DOHH2 (cell line): ENCODE data around the gene GPR107.

Source experiments
- H3F3A ChIP-seq: fragments of 200-600 bp; sonication (generic), shearing (Covaris generic); 2 replicates; pipeline ENCODE4 v1.6.0; 2016; ENCODE audit warnings: antibody characterized with exemption, mild to moderate bottlenecking; ENCODE audit not compliant: control insufficient read depth, insufficient read depth
- H3K27ac ChIP-seq: fragments of 200-600 bp; sonication (generic); 2 replicates; pipeline ENCODE4 v1.5.1; 2014; ENCODE audit warnings: low read depth, mild to moderate bottlenecking, low read length, moderate library complexity
- H3K27me3 ChIP-seq: fragments of 200-600 bp; sonication (generic); 2 replicates; pipeline ENCODE4 v1.6.1; 2014; ENCODE audit warnings: mild to moderate bottlenecking, low read length, mixed read lengths; ENCODE audit not compliant: control insufficient read depth
- H3K36me3 ChIP-seq: fragments of 200-600 bp; sonication (generic); 2 replicates; pipeline ENCODE4 v1.6.1; 2014; ENCODE audit warnings: mild to moderate bottlenecking, low read length, moderate library complexity, mixed read lengths; ENCODE audit not compliant: control insufficient read depth
- H3K4me1 ChIP-seq: fragments of 200-600 bp; sonication (generic); 2 replicates; pipeline ENCODE4 v1.6.1; 2014; ENCODE audit warnings: mild to moderate bottlenecking, low read length, mixed read lengths; ENCODE audit not compliant: control insufficient read depth
- H3K4me2 ChIP-seq: fragments of 200-600 bp; sonication (generic); 2 replicates; pipeline ENCODE4 v1.6.0; 2014; ENCODE audit warnings: mild to moderate bottlenecking, low read length, moderate library complexity
- H3K4me3 ChIP-seq: fragments of 200-600 bp; sonication (generic); 2 replicates; pipeline ENCODE4 v1.5.1; 2014; ENCODE audit warnings: mild to moderate bottlenecking, low read length, mixed read lengths
- H3K79me2 ChIP-seq: fragments of 200-600 bp; sonication (generic); 2 replicates; pipeline ENCODE4 v1.6.1; 2014; ENCODE audit warnings: mild to moderate bottlenecking, low read length, mixed read lengths; ENCODE audit not compliant: control insufficient read depth
- H3K9me2 ChIP-seq: fragments of 200-600 bp; sonication (generic); replicated peaks from 2 replicates; pipeline ENCODE4 v1.6.1; 2014; ENCODE audit warnings: mild to moderate bottlenecking, low read length, mixed read lengths; ENCODE audit not compliant: control insufficient read depth
- H3K9me3 ChIP-seq: fragments of 200-600 bp; sonication (generic); 2 replicates; pipeline ENCODE4 v1.6.1; 2014; ENCODE audit warnings: antibody characterized with exemption, low read length, mixed read lengths; ENCODE audit not compliant: control insufficient read depth, insufficient read depth
- H4K20me1 ChIP-seq: fragments of 200-600 bp; sonication (generic); 2 replicates; pipeline ENCODE4 v1.6.0; 2014; ENCODE audit warnings: low read depth, mild to moderate bottlenecking, antibody characterized with exemption, low read length, moderate library complexity; ENCODE audit not compliant: control insufficient read depth, insufficient read depth
- EZH2phosphoT487 ChIP-seq: fragments of 200-600 bp; sonication (generic); IDR thresholded peaks from 2 replicates; pipeline ENCODE4 v1.6.1; 2017; ENCODE audit warnings: borderline replicate concordance, mild to moderate bottlenecking, antibody characterized with exemption, low read length, moderate library complexity, mixed read lengths
- TF ChIP-seq, protein P1 (sequence below): fragments of 200-600 bp; sonication (generic); IDR thresholded peaks from one replicate; pipeline ENCODE4 v1.5.1; 2014; ENCODE audit warnings: antibody characterized with exemption, mild to moderate bottlenecking, low read depth, low read length; ENCODE audit not compliant: poor library complexity, severe bottlenecking

GPR107 gene

DNA sequence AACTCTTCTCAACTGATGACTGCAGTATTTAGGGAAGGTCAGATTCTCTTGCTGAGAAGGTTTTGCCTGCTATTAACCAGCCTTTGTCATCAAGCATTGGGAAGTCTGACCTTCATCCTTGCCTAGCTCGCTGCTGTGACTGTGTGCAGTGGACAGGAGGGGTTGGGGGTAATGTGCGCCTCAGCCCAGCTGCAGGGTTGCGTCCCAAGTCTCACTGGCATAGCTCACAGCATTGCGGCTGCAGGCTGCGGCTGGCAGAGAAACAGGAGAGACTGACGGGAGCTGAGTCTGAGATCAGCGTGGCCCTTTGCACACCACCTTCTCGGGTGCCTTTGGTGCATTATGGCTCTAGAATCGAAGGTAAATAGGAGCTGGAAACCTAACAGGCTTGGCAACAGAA, 62.6 kb downstream of the GPR107 start:
- H3K79me2 ChIP-seq, result no peaks in the 10 kb centered on the region
- H3K9me3 ChIP-seq, result no peaks in the 10 kb centered on the region
- H3K36me3 ChIP-seq, result 0 out of 2 replicates have a peak, but pooled peaks cover 2% of the 10 kb centered on the region
- H3F3A ChIP-seq, result peaks cover 5% of the 10 kb centered on the region; the same call in 1 of the 2 replicates
- no peaks in the 10 kb centered on the region for H3K9me2 ChIP-seq
- H3K4me2 ChIP-seq, result no peak overlapping the region
- no peaks in the 10 kb centered on the region for H3K27me3 ChIP-seq
- no peak overlapping the region for H3K27ac ChIP-seq
- TF ChIP-seq, protein P1, sequence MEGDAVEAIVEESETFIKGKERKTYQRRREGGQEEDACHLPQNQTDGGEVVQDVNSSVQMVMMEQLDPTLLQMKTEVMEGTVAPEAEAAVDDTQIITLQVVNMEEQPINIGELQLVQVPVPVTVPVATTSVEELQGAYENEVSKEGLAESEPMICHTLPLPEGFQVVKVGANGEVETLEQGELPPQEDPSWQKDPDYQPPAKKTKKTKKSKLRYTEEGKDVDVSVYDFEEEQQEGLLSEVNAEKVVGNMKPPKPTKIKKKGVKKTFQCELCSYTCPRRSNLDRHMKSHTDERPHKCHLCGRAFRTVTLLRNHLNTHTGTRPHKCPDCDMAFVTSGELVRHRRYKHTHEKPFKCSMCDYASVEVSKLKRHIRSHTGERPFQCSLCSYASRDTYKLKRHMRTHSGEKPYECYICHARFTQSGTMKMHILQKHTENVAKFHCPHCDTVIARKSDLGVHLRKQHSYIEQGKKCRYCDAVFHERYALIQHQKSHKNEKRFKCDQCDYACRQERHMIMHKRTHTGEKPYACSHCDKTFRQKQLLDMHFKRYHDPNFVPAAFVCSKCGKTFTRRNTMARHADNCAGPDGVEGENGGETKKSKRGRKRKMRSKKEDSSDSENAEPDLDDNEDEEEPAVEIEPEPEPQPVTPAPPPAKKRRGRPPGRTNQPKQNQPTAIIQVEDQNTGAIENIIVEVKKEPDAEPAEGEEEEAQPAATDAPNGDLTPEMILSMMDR, result no peak
- no peak for TF ChIP-seq EZH2phosphoT487
- H4K20me1 ChIP-seq, result no peaks in the 10 kb centered on the region
- H3K4me3 ChIP-seq, result no peak overlapping the region
- H3K4me1 ChIP-seq, result peaks cover 39% of the 10 kb centered on the region

DNA sequence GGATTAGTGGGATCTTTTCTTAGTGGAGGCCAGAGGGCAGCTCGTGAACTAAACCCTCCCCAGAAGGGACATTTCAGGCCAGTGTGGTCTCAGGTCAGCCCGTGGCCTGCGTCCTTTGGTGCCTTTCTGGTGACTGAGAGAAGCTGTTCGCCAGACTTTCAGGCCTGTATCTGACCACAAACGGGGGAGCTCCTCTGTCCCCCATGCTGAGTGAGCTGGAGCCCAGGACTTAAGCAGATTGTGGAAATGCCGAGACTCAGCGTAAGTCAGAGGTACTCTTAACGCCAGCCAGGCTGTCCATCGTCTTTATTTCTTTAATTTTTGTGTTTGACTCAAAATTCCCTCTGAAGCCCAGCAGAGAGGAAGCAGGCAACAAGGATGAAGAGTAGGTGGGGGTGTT, 63.7 kb downstream of the GPR107 start:
- TF ChIP-seq EZH2phosphoT487, result no peak
- TF ChIP-seq, protein P1, result no peak
- Histone ChIP-seq H3F3A (peaks cover 13% of the 10 kb centered on the region), H3K27me3 (no peaks in the 10 kb centered on the region), H3K4me2 (no peak overlapping the region), H3K4me3 (no peak overlapping the region), H3K27ac (no peak overlapping the region), H3K79me2 (no peaks in the 10 kb centered on the region), H3K4me1 (peaks cover 48% of the 10 kb centered on the region), H4K20me1 (no peaks in the 10 kb centered on the region), H3K9me2 (no peaks in the 10 kb centered on the region), H3K9me3 (no peaks in the 10 kb centered on the region), H3K36me3 (no peaks in the 10 kb centered on the region)

DNA sequence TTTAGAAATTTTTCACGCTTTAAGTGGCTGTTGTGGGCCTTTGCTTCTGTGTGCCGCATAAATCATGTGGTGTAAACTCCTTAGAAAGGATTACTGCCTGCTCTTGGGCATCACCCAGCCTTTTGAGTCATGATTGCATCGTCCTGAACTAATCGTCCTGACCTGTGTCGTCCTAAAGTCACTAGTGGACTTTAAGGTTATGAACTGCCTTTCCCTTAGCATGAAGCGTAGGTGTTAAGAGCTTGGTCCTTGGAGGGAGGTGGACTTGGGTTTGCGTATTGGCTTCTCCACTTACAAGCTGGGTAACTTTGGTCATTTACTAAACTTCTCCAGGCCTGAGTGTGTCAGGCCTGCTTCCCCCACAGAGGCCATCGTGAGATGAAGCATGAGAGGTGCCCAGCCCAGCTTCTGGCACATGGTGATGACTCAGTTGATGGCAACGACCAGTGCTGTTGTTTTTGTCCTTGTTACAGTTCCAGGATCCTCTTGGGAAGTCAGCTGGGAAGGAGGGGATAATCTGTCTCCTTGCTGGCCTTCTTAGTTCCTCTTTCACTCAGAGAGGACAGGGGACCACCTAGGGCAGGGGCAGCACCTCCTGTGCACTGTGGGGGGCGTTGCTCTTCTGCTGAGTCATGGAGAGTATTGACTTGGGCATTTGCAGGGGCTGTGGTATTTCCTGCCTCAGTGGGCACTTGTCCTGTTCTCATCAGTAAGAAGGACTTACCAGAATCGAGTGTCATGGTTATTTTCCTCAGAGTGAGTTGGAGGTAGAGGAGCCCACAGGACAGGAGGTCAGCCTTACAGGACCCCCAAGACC, 64.3 kb downstream of the GPR107 start:
- peaks cover 18% of the 10 kb centered on the region for H3F3A ChIP-seq
- H3K27ac ChIP-seq, result no peak overlapping the region
- peaks cover 55% of the 10 kb centered on the region for H3K4me1 ChIP-seq
- H3K9me2 ChIP-seq, result no peaks in the 10 kb centered on the region
- H3K4me3 ChIP-seq, result no peak overlapping the region
- no peak overlapping the region for H3K4me2 ChIP-seq
- no peaks in the 10 kb centered on the region for H3K27me3 ChIP-seq
- no peaks in the 10 kb centered on the region for H3K9me3 ChIP-seq
- H4K20me1 ChIP-seq, result no peaks in the 10 kb centered on the region
- TF ChIP-seq EZH2phosphoT487, result no peak
- TF ChIP-seq, protein P1, result peak; percentile 29
- no peaks in the 10 kb centered on the region for H3K36me3 ChIP-seq
- H3K79me2 ChIP-seq, result no peaks in the 10 kb centered on the region
